ENCODE data around the gene FNDC7.

- TF ChIP-seq TAF1 (IDR thresholded peaks at IDR 0.05; ENCODE audit: low read depth) = no peak
- TF ChIP-seq YY1 (IDR thresholded peaks at IDR 0.05; ENCODE audit: low read depth) = no peak
- no peak for TF ChIP-seq CEBPB (IDR thresholded peaks at IDR 0.05)
- TF ChIP-seq RAD21 (IDR thresholded peaks at IDR 0.05; ENCODE audit: low read depth) = no peak
- no peak for TF ChIP-seq EP300 (IDR thresholded peaks at IDR 0.05; ENCODE audit: borderline replicate concordance)
- no peak for TF ChIP-seq CREB1 (IDR thresholded peaks at IDR 0.05; ENCODE audit: low read depth)
- no peak for TF ChIP-seq TEAD4 (IDR thresholded peaks at IDR 0.05)
- no peak for TF ChIP-seq TCF12 (IDR thresholded peaks at IDR 0.05; ENCODE audit: low read depth)
- no peak for TF ChIP-seq MAX (IDR thresholded peaks at IDR 0.05)
- no peak for TF ChIP-seq USF1 (IDR thresholded peaks at IDR 0.05)
- no peak for TF ChIP-seq EGR1 (IDR thresholded peaks at IDR 0.05)
- no peak for TF ChIP-seq FOXM1 (IDR thresholded peaks at IDR 0.05; ENCODE audit: borderline replicate concordance, low read depth)
- TF ChIP-seq REST (IDR thresholded peaks at IDR 0.05; ENCODE audit: low read depth) = no peak
- TF ChIP-seq NFIC (IDR thresholded peaks at IDR 0.05) = no peak
Measured at GRCh38 chr1:108717774-108718316, 5.1 kb downstream of the FNDC7 start.

Data from Ishikawa (cell line).